Caco-2 (cell line): ENCODE results near the gene AGBL5. TPM values are rescaled to one million over a fixed set of nuclear protein-coding genes. Genes with fewer than 3 reads are reported as not detected.

ENCODE experiments used
- BruUV-seq: library from RNA; stranded (reverse); fragments of 400-500 nt; replicated peaks from 2 replicates; lab custom pipeline; 2021; lab: Mats Ljungman, UMichigan
- CTCF ChIA-PET: fragments of 300-600 bp; sonication (Branson Sonifier 250); formaldehyde crosslinking; loops from one replicate; lab custom pipeline; 2022; ENCODE audit warnings: antibody characterized with exemption; lab: Charles Lee
- POLR2A ChIA-PET: fragments of 300-600 bp; sonication (Branson Sonifier 250); formaldehyde crosslinking; loops from one replicate; lab custom pipeline; 2022; ENCODE audit warnings: antibody characterized with exemption; lab: Charles Lee
- DNase-seq, 2 experiments: peaks; one replicate each; pipeline versions ENCODE4 v3.0.0 to v3.0.0-alpha.2; 2020 to 2022
- H3K27me3 ChIP-seq: replicated peaks from 2 replicates; pipeline ENCODE4 v1.6.0; 2011; ENCODE audit warnings: low read length; ENCODE audit not compliant: control insufficient read depth, insufficient read depth
- H3K36me3 ChIP-seq: 2 replicates; pipeline ENCODE4 v1.5.1; 2011; ENCODE audit warnings: low read length; ENCODE audit not compliant: control insufficient read depth, insufficient read depth
- H3K4me1 ChIP-seq: fragments of 250-450 bp; sonication (Bioruptor Pico); 2 replicates; pipeline ENCODE4 v1.5.1; 2020; ENCODE audit warnings: mild to moderate bottlenecking
- H3K4me3 ChIP-seq: 2 replicates; pipeline ENCODE4 v1.5.1; 2011; ENCODE audit warnings: low read depth, mild to moderate bottlenecking, control low read depth, low read length
- H3K9me3 ChIP-seq: fragments of 250-450 bp; sonication (Bioruptor Pico); 2 replicates; pipeline ENCODE4 v1.5.1; 2020; ENCODE audit warnings: mild to moderate bottlenecking, moderate library complexity
- H3K27ac Mint-ChIP-seq: one replicate; pipeline ENCODE4 v1.8.0; 2022; ENCODE audit warnings: mixed read lengths; ENCODE audit not compliant: unreplicated experiment
- H3K27me3 Mint-ChIP-seq: one replicate; pipeline ENCODE4 v1.8.0; 2022; ENCODE audit warnings: mixed read lengths; ENCODE audit not compliant: insufficient read depth, unreplicated experiment
- H3K36me3 Mint-ChIP-seq: one replicate; pipeline ENCODE4 v1.8.0; 2022; ENCODE audit warnings: mild to moderate bottlenecking, mixed read lengths; ENCODE audit not compliant: insufficient read depth, unreplicated experiment
- H3K4me1 Mint-ChIP-seq: one replicate; pipeline ENCODE4 v1.8.0; 2022; ENCODE audit warnings: low read depth, mixed read lengths; ENCODE audit not compliant: unreplicated experiment
- H3K4me3 Mint-ChIP-seq: one replicate; pipeline ENCODE4 v1.8.0; 2022; ENCODE audit warnings: mild to moderate bottlenecking, moderate library complexity, mixed read lengths; ENCODE audit not compliant: unreplicated experiment
- H3K9me3 Mint-ChIP-seq: one replicate; pipeline ENCODE4 v1.8.0; 2022; ENCODE audit warnings: mixed read lengths; ENCODE audit not compliant: unreplicated experiment
- CTCF ChIP-seq, 2 experiments: fragments of 200-600 bp in 1 of 2; IDR thresholded peaks; 1 replicate in 1 of 2; 2 replicates in 1 of 2; pipeline versions ENCODE4 v1.5.1 to v1.8.0; 2011 to 2022; ENCODE audit warnings: antibody characterized with exemption in 1 of 2, control low read depth in 1 of 2, inconsistent platforms in 1 of 2, low read depth in 1 of 2, low read length in 1 of 2, mild to moderate bottlenecking in 1 of 2, moderate library complexity in 1 of 2; ENCODE audit not compliant: insufficient read depth in 1 of 2, severe bottlenecking in 1 of 2, unreplicated experiment in 1 of 2
- intact Hi-C: fragments of 100-400 bp; cut with micrococcal nuclease; formaldehyde crosslinking; loops from one replicate; pipeline ENCODE4 v1.10.0; 2022; ENCODE audit not compliant: unreplicated experiment
- total RNA-seq: library from RNA; stranded (reverse); gene quantifications from 2 replicates; pipeline ENCODE4 v1.2.3, GENCODE V29; 2022

AGBL5 gene
- total RNA-seq, 1 experiment from 2014 or later = 34.1 TPM

DNA sequence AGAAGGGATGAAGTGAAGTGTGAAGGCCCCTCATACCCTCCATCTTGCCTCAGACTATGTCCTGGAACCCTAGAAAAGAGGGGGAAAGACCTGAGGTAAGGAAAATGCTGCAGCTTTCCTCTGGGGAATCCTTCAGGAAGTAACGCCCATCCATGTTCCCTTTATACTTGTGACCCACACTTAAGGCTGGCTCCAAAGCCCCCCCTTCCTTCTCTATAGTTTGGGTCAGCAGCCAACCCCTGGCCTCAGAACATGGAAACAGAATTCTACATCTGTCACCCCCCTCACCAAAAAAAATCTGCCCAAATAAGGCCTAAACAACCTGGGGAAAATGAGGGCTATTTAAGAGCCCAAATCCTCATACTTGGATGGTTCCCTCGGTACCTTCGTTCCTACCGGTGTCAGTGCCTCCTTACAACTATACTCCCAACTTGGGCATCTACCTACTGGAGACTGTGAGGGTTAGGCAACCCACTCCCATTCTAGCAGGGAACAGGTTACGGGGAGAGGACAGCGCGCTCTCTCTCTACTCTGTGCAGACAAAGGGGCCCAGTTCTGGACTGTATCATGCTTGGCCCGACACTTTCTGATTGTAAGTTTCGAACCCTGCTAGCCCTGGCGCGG lies 19.3 kb downstream of the AGBL5 start:
- H3K36me3 ChIP-seq = no peaks in the 10 kb centered on the region
- no peak for TF ChIP-seq CTCF (IDR thresholded peaks at IDR 0.05; ENCODE audit: insufficient read depth in 1 of 2, low read depth in 1 of 2, low read length in 1 of 2, severe bottlenecking in 1 of 2, unreplicated experiment in 1 of 2)
- no peaks in the 10 kb centered on the region for H3K9me3 Mint-ChIP-seq
- TSS peak; percentile 66 for BruUV-seq
- DNase-seq = no peak
- H3K27ac Mint-ChIP-seq = peak overlapping the region; percentile 92
- intact Hi-C loops = loop anchor here (1.0 kb wide), 3 partner anchors 11 to 19 kb away; partner anchors contain the start of genes AGBL5 and KHK
- H3K4me1 ChIP-seq = no peaks in the 10 kb centered on the region
- peak overlapping the region; percentile 95 for H3K4me3 Mint-ChIP-seq
- H3K4me1 Mint-ChIP-seq = peaks cover 9% of the 10 kb centered on the region
- POLR2A ChIA-PET = interaction anchor here (0.6 to 1.7 kb wide), 9 partner anchors 8 to 252 kb away, joined by 3 to 27 read pairs (median 5); partner anchors contain the start of genes AGBL5, ATRAID, KHK and SLC5A6
- H3K27me3 Mint-ChIP-seq = peaks cover 7% of the 10 kb centered on the region
- H3K27me3 ChIP-seq = no peaks in the 10 kb centered on the region
- peak overlapping the region; percentile 90 for H3K4me3 ChIP-seq
- CTCF ChIA-PET = interaction anchor here (0.6 to 2.4 kb wide), 8 partner anchors 11 to 1224 kb away, joined by 3 to 19 read pairs (median 4); partner anchors contain the start of genes AGBL5 and KHK
- peaks cover 51% of the 10 kb centered on the region for H3K36me3 Mint-ChIP-seq
- no peaks in the 10 kb centered on the region for H3K9me3 ChIP-seq

- Histone ChIP-seq H3K27me3 (no peaks in the 10 kb centered on the region), H3K4me1 (no peaks in the 10 kb centered on the region), H3K36me3 (no peaks in the 10 kb centered on the region), H3K9me3 (no peaks in the 10 kb centered on the region), H3K4me3 (peak within 1 kb of the TSS; percentile 90)
- no TSS peak for BruUV-seq
- Mint-ChIP-seq H3K27me3 (peaks cover 10% of the 10 kb centered on the region), H3K4me3 (peak within 1 kb of the TSS; percentile 95), H3K27ac (peak within 1 kb of the TSS; percentile 92), H3K4me1 (peaks cover 9% of the 10 kb centered on the region), H3K9me3 (no peaks in the 10 kb centered on the region), H3K36me3 (peaks cover 45% of the 10 kb centered on the region)
- TF ChIP-seq CTCF (IDR thresholded peaks at IDR 0.05; ENCODE audit: insufficient read depth in 1 of 2, low read depth in 1 of 2, low read length in 1 of 2, severe bottlenecking in 1 of 2, unreplicated experiment in 1 of 2) = no peak
- POLR2A ChIA-PET = interaction anchor here (0.6 to 1.7 kb wide), 9 partner anchors 9 to 252 kb away, joined by 3 to 27 read pairs (median 5); partner anchors contain the start of genes AGBL5, ATRAID, KHK and SLC5A6
- CTCF ChIA-PET = interaction anchor here (0.6 to 2.4 kb wide), 8 partner anchors 10 to 1225 kb away, joined by 3 to 19 read pairs (median 4); partner anchors contain the start of genes AGBL5 and KHK
- intact Hi-C loops = loop anchor here (1.0 kb wide), 3 partner anchors 10 to 20 kb away; partner anchors contain the start of genes AGBL5 and KHK
- peak; percentile 91 to 97 for DNase-seq
Measured at GRCh38 chr2:27071277-27071989, 20.0 kb downstream of the AGBL5 start, which contains the start of gene OST4. TSS of gene OST4 (minus strand) at chr2:27071654.
